Nephron (organoid): Measurements from ENCODE around the gene CCDC12.

Experiments used
- H3K27ac Mint-ChIP-seq, 3 experiments: 2 replicates each; pipeline ENCODE4 v1.8.0; 2020; ENCODE audit warnings: mixed read lengths in 3 of 3, mild to moderate bottlenecking in 2 of 3, moderate library complexity in 1 of 3
- H3K27me3 Mint-ChIP-seq: 2 replicates; pipeline ENCODE4 v1.8.0; 2021; ENCODE audit warnings: low read depth, mild to moderate bottlenecking, moderate library complexity, mixed read lengths
- H3K36me3 Mint-ChIP-seq: 2 replicates; pipeline ENCODE4 v1.8.0; 2020; ENCODE audit warnings: low read depth, mixed read lengths
- H3K4me1 Mint-ChIP-seq: 2 replicates; pipeline ENCODE4 v1.8.0; 2020; ENCODE audit warnings: mixed read lengths
- H3K4me3 Mint-ChIP-seq, 3 experiments: 2 replicates each; pipeline ENCODE4 v1.8.0; 2020; ENCODE audit warnings: mild to moderate bottlenecking in 3 of 3, mixed read lengths in 3 of 3, moderate library complexity in 2 of 3
- H3K9me3 Mint-ChIP-seq: 2 replicates; pipeline ENCODE4 v1.8.0; 2020; ENCODE audit warnings: mixed read lengths
- TF ChIP-seq, protein P1 (sequence below), 3 experiments: fragments of 200-600 bp; sonication (generic); IDR thresholded peaks; one replicate each; pipeline ENCODE4 v1.5.0; 2021; ENCODE audit warnings: antibody characterized with exemption in 3 of 3; ENCODE audit not compliant: unreplicated experiment in 3 of 3

Gene CCDC12

DNA sequence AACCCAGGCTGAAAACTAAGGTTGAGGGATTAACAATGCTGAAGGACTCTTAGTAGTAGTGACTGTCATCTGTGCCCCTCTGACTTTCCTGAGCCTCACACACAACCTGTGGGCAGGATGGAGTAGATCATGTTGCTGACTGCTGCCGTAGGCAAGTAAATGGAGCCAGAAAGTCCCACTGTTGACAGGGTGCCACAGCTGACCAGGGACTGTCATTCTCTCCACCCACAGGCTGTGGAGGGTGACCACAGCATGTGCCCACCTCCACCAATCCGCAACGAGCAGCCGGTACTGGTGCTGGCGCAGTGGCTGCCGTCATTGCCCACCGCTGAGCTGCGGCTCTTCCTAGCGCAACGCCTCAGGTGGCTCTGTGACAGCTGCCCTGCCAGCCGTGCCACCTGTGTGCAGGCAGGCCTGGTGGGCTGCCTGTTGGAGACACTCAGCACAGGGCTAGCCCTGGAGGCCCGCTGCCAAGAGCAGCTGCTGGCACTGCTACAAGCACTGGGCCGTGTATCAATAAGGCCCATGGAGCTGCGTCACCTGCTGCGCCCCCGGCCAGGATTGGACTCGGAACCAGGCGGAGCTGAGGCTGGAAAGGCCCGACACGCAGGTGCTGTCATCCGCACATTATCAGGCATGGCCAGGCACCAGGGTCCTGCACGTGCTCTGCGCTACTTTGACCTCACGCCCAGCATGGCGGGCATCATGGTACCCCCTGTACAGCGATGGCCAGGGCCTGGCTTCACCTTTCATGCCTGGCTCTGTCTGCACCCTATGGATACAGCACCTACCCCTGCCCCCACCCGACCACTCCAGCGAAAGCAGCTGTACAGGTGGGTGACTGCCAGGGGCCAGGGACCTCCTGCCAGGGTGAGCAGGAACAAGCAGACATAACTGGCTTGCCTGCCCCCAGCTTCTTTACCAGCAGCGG, 18.5 kb upstream of the CCDC12 start:
- peaks cover 5% of the 10 kb centered on the region for H3K27me3 Mint-ChIP-seq
- TF ChIP-seq, protein P1, sequence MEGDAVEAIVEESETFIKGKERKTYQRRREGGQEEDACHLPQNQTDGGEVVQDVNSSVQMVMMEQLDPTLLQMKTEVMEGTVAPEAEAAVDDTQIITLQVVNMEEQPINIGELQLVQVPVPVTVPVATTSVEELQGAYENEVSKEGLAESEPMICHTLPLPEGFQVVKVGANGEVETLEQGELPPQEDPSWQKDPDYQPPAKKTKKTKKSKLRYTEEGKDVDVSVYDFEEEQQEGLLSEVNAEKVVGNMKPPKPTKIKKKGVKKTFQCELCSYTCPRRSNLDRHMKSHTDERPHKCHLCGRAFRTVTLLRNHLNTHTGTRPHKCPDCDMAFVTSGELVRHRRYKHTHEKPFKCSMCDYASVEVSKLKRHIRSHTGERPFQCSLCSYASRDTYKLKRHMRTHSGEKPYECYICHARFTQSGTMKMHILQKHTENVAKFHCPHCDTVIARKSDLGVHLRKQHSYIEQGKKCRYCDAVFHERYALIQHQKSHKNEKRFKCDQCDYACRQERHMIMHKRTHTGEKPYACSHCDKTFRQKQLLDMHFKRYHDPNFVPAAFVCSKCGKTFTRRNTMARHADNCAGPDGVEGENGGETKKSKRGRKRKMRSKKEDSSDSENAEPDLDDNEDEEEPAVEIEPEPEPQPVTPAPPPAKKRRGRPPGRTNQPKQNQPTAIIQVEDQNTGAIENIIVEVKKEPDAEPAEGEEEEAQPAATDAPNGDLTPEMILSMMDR (IDR thresholded peaks at IDR 0.05; ENCODE audit: unreplicated experiment in 3 of 3): no peak
- H3K4me3 Mint-ChIP-seq: no peak overlapping the region
- H3K4me1 Mint-ChIP-seq: no peaks in the 10 kb centered on the region
- H3K9me3 Mint-ChIP-seq: no peaks in the 10 kb centered on the region
- no peaks in the 10 kb centered on the region for H3K36me3 Mint-ChIP-seq
- no peak overlapping the region for H3K27ac Mint-ChIP-seq

- no peak overlapping the region for H3K27ac Mint-ChIP-seq
- H3K4me1 Mint-ChIP-seq: no peaks in the 10 kb centered on the region
- H3K4me3 Mint-ChIP-seq: no peak overlapping the region
- no peaks in the 10 kb centered on the region for H3K9me3 Mint-ChIP-seq
- TF ChIP-seq, protein P1 (IDR thresholded peaks at IDR 0.05; ENCODE audit: unreplicated experiment in 3 of 3): no peak
- H3K36me3 Mint-ChIP-seq: no peaks in the 10 kb centered on the region
- H3K27me3 Mint-ChIP-seq: peaks cover 5% of the 10 kb centered on the region
Measured at GRCh38 chr3:46993986-46994385, 17.4 kb upstream of the CCDC12 start.

GRCh38 chr3:46993292-46993691, 16.7 kb upstream of the CCDC12 start:
- H3K36me3 Mint-ChIP-seq: no peaks in the 10 kb centered on the region
- H3K4me3 Mint-ChIP-seq: no peak overlapping the region
- H3K27ac Mint-ChIP-seq: no peak overlapping the region
- TF ChIP-seq, protein P1 (IDR thresholded peaks at IDR 0.05; ENCODE audit: unreplicated experiment in 3 of 3): no peak
- no peaks in the 10 kb centered on the region for H3K4me1 Mint-ChIP-seq
- no peaks in the 10 kb centered on the region for H3K9me3 Mint-ChIP-seq
- peaks cover 5% of the 10 kb centered on the region for H3K27me3 Mint-ChIP-seq

DNA sequence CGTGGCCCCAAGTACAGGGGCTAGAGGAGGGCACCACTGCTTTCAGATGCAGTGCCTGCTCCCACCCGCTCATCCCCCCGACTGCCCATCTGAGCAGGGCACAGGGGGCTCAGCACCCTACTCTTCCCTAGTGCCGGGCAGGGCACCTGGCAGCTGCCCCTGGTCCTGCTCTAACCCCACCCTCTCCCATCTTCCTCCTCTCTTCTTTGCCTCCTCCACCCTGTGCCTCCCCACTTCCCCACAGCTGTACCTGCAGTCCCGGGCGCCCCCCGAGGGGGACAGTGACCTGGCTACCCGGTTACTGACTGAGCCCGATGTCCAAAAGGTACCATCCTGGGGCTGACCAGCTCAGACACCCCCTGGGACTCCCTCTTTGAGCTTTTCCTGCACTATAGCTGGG, 15.7 kb upstream of the CCDC12 start:
- H3K36me3 Mint-ChIP-seq: no peaks in the 10 kb centered on the region
- H3K27ac Mint-ChIP-seq: no peak overlapping the region
- TF ChIP-seq, protein P1 (IDR thresholded peaks at IDR 0.05; ENCODE audit: unreplicated experiment in 3 of 3): no peak
- H3K9me3 Mint-ChIP-seq: no peaks in the 10 kb centered on the region
- H3K4me1 Mint-ChIP-seq: no peaks in the 10 kb centered on the region
- H3K27me3 Mint-ChIP-seq: peaks cover 5% of the 10 kb centered on the region
- H3K4me3 Mint-ChIP-seq: no peak overlapping the region

DNA sequence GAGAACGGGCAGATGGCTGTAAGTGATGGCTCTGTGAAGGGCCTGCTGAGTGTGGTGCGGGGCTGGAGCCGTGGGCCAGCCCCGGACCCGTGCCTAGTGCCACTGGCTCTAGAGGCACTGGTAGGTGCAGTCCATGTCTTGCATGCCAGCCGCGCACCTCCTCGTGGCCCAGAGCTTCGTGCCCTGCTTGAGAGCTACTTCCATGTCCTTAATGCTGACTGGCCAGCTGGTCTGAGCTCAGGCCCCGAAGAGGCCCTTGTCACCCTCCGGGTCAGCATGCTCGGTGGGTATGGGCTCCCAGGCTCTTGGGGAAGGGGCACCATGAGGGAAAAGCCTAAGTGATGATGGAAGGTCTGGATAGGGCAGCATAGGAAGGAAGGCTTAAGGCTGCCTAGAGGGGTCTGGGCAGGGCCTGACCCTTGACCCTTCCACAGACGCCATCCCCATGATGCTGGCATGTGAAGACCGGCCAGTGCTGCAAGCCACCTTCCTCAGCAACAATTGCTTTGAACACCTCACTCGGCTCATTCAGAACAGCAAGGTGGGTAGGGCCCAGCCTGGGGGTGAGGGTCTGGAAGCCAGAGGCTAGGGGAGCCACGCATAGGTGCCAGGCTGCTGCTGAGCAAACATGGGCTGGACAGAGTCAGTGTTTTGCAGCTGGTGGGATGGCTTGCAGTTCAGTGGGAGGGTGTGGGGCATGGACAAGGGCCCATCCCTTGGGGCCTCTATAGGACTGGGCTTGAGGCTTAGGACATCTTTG, 15.0 kb upstream of the CCDC12 start:
- Mint-ChIP-seq H3K36me3 (no peaks in the 10 kb centered on the region), H3K4me1 (peaks cover under 1% of the 10 kb centered on the region), H3K27me3 (peaks cover 5% of the 10 kb centered on the region), H3K4me3 (no peak overlapping the region), H3K27ac (no peak overlapping the region), H3K9me3 (no peaks in the 10 kb centered on the region)
- TF ChIP-seq, protein P1 (IDR thresholded peaks at IDR 0.05; ENCODE audit: unreplicated experiment in 3 of 3): no peak
